Suppressor macrophage (primary cell): Measurements from ENCODE around the gene IRS1.

Experiments used
- DNase-seq, 4 experiments: peaks; one replicate each; pipeline ENCODE4 v3.0.0-alpha.2; 2020 to 2022

The IRS1 gene

DNA sequence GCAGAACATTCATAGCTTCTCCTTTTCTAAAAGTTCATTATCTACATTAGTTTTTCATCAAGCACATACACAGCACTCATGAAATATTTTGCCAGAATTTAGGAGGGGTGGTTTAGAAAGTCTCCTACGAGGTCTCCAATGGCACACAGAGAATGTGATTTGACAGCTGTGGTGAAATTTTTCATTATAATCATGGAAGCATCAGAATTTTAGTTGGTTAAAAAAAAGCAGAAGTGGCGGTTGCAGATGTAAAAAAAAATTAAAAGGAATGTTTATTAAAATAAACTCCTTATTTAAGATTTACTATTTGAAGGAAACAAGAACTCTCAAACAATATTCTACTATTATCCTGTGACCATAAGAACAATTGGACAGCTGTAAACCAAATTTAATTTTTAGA lies 25.4 kb upstream of the IRS1 start:
- no peak for DNase-seq

DNA sequence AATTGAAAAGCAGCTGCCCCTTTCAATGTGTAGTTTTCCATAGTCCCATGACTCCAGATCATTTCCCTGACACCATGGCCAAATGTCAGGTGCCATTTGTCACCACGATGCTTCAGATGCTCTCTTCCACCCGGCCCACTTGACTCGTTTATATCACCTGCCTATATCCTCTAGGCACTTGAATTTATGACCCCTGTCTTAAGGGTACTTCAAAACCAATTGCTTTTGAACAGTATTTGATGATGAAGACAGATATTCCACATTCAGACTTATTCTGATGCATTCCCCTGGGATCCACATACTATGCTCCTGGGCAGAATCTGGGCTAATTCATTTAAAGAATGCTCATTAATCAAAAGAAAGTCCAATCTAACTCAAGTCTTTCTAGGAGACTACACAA lies 19.3 kb upstream of the IRS1 start:
- no peak for DNase-seq

DNA sequence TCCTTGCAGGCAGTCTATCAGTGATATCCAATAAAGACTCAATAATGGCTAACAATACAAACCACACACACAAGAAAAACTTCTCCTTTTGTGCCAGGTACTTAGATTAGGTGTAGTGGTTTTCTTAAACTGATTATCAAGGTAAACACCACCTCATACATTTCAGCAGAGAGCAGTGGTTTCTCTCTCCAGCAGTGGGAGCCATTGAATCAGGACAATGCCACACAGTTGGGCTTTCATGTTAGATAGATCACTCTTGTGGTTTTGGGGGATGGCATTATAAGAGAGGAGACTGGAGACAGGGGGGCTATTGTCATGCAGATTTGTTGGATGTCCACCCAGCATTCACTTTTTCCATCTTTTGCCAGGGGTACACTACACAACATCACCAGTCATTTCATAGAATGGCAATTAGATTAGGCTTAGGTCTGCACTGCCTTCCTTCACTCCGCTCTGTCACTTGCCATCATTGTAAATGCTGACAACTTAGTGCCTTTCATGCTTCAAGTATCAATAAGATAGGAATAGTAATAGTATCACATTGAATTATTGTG lies 13.6 kb upstream of the IRS1 start:
- no peak for DNase-seq

DNA sequence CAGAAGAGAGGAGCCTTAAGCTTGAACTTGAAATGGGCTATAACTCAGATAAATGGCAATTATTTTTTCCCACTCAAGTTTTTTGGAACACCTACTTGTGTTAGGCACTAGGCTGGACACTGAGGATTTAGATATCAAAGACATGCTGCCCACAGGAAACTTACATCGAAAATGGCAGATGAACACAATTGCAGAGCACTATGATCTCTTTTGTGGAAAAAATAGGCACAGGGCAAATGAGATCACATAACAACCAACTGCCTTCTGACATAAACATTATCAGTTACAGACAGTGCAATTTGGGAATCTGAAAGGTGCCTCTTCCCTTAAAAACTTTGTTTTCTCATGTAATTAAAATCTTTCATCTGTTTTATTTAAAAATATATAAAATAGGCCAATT lies 3.8 kb upstream of the IRS1 start:
- no peak for DNase-seq

DNA sequence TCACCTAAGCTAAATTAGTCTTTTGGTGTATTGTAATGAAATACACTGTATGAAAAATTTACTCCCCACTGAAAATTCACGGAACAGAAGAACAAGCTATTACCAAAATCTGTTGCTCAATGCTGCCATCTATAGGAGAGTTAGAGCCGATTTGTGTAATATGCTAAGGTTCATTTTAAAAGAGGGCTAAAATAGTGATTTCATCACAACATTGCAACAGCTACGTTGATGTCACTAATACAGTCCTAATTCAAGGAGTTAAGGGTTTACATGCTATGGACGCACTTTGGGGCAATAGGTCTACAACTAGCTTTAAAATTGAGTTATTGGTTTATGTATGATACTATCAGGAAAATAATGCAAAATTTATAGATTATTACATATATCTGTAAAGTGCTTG lies 3.0 kb upstream of the IRS1 start:
- DNase-seq, result peak; percentile 50 to 92 (median 80)

DNA sequence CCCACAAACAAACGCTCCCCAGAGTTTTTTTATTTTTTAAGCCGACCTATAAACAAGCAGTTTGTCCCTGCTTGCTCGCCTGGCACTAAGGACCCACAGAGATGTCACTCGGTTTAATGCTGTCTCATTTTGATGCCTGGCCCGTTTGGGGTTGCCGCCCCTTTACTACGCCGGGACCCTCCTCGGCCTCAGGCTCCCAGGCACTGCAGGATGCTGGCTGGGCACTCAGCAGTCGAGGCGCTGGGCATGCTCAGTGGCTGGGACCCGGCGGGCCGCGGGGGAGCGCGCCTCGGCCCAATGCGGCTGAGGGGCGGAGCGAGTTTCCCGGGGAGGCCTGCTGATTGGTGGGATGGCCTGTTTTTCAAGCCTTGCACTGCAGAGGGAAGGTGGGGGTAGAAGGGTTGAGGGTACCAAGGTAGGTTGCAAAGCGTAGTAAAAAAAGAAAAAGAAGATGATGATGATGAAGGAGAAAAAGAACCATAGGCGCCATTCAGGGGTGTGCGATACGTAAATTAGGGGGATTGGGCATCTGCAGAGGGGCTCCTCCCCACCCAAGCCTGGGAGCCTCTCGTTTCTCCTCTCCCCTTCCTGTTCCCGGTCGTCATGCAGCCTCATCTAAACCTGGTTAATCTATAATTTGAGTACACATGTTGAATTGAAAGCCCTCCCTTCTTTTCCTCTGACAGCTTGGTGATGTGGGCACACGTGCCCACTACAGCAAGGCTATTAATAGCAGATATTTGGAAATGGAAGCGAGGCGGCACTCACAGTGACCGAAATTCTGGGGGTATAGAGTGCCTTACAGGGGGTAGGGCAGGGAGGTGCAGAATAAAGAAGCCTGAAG lies 1.5 kb upstream of the IRS1 start:
- DNase-seq, result peak; percentile 7 to 55 (median 26)

DNA sequence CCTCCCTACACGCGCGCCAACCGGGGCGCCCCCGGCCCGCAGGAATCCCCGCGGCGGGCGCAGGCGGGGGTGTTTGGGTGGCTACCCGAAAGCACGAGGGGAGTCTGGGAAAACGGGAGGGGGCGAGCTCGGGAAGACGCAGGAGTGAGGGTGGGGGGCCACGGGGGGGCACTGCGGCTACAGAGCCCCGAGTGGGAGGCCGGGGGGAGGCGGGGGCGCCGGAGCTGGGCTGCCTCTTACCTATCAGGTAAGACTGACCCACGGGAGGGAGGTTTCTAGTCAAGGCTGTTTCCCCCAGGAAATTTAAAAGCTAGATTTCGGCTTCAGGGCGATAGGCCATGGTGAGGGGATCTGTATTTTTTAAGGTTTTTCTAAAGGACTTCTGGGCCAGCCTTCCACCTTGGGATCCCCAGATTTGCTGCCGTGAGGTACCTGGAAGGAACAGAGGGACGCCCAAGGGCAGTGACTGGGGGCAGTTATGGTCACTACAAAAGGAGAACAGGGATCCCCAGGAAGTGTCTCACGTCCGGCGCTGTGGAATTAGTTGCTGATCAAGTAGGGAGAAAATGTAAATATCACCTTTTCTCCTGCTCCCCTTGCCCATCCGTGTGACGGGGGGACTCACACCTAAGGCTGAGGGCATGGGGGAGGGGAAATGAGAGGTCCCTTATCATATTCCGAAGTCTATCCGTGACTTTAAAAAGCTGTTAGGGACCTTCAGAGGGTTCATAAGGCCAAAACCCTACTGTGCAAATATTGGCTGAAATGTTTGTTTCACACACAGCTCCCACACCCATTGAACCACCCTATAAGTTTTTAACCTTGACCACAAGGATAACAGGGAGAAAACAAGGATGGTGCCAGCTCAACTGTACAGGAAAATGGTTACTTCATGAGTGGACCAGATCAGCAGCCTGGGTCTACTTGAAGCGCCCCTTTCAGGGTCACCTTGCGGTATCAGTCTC lies 638 bp upstream of the IRS1 start:
- peak in 1 of 4 experiments; percentile 27 for DNase-seq

DNA sequence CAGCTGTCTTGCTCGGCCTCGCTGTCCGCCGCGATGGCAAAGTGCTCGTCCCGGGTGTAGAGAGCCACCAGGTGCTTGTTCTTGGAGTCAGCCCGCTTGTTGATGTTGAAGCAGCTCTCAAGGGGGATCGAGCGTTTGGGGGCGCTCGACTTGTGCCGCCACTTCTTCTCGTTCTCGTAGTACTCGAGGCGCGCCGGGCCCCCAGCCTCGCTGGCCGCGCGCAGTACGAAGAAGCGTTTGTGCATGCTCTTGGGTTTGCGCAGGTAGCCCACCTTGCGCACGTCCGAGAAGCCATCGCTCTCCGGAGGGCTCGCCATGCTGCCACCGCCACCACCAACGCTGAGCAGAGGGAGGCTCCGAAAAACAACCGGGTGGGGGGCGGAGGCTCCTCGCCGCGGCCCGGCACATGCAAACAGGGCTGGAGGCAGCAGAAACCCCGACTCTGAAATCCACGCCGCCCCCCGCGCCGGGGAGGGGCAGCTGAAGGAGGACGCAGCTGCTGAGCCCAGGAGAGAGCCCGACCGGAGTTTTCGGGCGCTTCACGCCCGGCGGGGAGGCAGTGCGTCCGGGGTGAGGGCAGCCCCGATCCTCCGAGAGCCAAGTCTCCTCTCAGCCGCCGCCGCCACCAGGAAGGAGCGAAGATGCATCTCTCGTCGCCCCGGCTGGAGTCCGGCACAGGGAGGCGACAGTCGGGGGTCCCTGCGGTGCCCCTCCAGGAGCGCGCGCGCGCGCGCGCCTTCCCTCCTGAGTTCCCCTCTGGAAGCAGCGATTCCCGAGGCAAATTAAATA lies 1.0 kb downstream of the IRS1 start:
- peak; percentile 2 to 46 (median 32) for DNase-seq

DNA sequence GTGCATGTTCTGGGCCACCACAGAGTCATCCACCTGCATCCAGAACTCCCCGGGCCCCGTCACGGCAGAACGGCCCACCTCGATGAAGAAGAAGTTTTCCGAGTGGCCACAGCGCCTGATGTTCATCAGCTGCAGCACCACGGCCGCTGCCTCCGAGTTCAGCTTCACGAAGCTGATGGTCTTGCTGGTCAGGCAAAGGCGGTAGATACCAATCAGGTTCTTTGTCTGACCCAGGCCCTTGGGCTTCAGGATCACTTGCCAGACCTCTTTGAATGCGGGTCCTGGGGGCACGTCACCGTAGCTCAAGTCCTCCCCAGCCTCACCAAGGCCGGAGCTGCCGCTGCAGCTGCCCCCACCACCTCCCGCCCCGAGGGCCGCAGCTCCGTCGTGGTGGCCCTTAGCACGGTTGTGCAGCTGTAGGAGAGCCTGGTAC lies 1.6 kb downstream of the IRS1 start:
- DNase-seq, result no peak

DNA sequence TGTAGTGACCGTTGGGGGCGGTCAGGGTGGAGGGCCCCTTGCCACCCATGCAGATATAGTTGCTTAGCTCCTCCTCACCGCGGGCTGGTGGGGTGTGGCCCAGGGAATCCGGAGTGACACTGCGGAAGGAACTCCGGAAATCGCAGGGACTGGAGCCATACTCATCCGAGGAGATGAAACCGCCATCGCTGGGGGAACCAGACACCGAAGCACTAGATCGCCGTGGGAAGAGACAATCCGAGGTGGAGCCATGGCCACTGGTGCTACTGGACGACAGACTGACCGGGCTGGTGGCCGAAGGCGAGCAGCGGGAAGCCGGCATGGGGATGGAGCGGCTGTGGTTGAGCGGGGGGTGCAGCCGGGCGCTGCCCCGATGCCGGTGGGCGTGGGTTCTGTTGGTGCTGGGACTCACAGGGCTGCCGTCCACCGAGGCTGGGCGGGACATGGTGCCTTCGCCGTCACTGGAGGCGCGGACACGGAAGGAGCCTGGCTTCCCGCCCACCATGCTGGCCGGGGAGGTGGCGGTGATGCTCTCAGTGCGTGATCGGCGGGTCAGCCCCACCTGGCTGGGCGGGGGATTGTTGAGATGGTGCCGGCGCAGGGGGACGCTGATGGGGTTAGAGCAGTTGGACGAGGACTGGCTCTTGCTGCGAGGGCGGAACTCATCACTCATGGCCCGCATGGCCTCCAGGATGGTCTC lies 2.2 kb downstream of the IRS1 start:
- no peak for DNase-seq

DNA sequence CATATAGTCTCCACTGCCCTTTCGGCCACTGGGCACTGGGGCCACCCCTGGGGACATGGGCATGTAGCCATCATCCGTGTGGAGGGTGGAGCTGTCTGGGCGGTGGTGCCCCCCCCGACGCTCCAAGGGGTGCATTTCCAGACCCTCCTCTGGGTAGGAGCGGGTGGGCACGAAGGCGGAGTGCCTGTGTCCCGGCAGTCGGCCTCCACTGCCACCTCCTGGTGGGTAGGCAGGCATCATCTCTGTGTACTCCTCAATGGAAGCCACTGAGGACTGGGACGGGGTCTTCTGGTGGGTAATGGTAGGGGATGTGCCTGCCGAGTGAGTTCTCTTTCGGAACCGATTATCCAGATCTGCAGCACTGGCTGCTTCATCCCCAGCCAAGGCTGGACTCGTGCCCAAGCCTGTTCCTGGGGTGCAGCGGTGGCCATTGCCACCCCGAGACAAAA lies 2.8 kb downstream of the IRS1 start:
- no peak for DNase-seq

DNA sequence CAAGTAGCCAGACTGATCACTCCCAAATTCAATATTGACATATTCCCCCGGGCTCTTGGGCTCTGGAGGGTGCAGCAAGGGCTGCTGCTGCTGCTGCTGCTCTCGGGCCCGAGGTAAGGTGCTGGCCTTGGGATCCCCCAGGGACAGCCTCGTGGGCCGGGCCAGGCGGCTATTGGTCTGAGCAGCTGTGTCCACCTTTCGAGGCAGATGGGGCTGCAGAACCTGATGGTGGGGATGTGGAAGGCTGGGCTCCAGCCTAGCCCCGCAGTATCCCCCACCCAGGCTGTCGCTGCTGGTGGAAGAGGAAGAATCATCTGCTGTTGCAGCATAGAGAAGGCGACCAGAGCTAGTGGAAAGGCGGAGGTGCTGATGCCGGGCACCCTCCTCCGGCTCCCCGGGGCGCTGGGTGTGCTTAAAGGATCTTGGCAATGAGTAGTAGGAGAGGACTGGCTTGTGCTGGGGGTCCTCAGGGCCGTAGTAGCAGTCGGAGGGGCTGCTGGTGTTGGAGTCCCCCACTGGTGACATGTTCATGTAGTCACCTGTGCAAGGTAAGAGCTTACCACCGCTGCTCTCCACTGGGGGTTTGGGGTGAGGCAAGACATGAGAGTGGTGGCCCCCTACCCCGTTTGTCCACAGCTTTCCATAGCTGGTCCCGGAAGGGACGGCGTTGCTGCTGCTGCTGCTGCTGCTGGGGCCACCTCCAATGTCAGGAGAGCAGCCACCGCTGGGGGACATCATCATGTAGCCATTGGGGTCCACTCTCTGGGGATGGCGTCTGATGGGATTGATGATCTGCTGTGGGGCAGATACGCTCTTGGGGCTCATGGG lies 3.4 kb downstream of the IRS1 start:
- no peak for DNase-seq

DNA sequence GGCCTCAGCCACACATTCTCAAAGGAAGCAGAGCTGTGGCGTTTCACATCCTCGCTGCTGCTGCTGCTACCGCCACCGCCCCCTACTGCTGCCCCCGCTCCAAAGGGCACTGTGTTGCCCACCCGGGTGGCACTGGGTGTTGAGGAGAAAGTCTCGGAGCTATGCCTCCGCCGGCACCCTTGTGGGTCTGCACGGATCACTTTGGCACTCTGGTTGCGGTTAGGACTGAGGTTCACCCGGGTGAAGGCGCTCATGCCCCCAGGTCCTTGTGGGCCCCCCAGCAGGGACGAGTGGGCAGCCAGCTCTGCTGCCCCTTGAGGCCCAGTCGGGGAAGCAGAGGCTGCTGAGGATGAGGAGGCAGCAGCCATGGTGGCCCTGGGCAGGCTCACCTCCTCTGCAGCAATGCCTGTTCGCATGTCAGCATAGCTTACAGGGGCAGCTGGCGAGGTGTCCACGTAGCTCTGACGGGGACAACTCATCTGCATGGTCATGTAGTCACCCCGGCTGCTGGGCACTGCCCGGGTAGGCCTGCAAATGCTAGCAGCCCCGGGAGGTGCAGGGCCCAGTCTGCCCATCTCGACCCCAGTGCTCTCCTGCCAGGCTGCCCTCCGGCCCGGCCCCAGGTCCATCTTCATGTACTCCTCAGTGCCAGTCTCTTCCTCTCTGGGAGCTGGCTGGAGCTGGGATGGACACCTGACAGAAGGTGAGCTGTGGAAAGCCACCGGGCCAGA lies 4.2 kb downstream of the IRS1 start:
- DNase-seq, result no peak

DNA sequence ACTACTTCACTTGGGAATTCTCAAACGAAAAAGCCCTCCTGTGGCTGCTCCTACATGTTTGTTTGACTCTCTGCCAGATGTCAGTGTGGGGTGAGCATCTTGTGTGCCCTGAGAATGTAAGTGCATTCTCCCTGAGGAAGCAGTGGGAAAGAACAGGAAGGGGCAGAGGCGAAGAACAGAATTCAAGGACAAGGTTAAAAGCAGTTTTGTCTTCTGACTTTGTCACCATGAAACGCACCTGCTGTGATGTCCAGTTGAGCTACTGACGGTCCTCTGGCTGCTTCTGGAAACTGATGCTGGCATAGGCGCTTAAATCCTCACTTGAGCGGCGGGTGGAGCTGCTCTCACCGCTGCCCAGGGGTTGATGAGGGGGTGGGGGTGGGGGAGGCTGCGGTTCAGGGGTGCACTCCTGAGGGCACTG lies 4.9 kb downstream of the IRS1 start:
- no peak for DNase-seq

DNA sequence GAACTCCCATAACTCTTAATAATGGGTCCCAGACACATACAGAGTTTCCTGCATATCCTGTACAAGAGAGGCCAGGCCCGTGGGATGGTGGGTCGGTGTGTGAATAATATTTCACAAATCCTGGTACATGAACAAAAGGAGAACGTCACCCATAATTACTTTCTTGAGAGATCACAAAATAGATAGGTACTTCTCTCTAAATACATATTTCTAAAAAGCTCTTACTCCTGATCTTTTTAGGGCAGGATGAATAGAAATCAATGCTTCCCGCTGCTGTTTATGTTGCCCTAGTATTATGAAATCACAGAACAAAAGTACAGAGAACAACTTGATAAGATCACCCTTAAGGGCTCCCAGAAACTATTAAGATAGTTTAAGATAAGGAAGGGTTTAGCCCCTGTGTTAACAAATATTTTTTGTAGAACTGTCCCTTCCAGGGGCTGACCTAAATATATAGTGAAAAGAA lies 5.4 kb downstream of the IRS1 start:
- DNase-seq, result no peak

DNA sequence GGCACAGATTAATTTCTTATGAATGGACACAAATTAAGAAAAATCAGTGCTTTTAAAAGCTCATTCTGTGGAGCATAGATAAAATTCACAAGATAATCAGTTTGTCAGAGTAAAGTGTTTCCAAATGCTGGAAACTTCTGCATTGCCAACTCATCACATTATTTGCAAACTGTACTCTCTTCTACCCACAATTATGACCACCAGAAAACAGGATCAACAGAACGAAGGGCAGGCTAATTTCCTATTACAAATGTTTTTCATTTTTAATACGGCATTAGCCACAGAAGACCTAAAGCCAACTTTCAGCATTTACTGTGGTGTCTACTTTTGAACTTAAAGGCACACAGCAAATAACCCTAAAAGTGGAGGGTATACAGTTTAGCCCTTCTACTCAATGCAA lies 6.0 kb downstream of the IRS1 start:
- no peak for DNase-seq

DNA sequence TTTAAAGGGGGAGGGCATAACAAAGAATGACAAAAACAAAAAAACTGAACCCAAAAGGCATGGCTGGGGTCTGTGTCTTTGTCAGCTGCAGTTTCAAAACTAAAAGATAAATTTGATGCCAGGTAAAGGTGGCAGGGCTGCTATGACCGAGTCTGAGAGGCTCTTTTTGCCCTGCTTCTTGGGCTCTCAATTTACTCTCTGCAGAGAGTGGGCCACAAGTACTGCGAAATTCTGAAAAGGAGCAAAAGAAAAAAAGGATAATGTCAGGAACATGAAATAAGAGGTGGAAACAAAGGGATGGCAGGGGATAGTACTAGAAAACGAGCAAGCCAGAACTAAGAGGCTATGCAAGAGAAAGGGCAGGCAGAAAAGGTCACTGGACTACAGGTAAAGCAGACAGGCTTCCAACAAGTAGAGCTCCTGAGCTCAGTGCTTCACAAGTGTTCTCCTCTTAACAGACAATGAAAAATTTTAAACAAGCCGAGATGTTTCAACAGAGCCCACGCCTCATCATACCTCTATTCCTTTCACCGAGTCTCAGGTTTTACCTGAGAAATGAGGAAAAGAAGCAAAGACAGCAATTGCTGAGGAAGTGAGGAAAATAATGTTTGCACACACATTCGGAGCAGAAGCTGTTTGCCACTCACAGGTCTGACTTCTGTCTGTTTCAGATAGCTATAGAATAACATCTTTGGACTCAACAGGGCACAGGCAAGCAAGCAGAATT lies 7.3 kb downstream of the IRS1 start:
- no peak for DNase-seq

DNA sequence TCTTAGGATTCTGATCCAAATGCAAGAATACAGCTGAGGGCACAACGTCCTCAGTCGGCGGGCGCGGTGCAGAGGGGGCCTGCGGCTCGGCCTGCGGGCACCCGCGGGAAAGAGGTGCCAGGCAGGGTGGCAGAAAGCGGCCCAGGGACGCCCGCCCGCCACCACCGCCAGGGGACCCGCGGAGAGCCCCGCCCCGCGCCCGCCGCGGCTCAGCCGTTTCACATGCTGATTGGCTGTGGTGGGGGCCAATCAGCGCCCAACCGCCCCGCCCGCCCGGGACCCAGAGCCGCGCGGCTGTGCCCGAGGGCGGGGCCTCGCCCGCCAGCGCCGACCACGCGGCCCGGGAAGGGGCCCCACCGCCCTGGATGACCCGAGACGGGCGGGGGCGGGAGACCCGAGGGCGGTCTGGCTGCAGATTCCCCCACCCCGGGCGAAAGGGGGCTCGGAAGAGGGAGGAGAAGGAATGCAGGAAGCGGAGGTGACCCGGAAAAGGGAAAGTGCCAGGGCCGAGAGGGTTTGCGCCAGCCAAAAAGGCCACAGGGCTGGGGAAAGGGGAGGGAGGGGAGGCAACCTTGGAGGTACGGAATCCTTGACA lies 8.0 kb downstream of the IRS1 start:
- peak; percentile 90 to 97 (median 94) for DNase-seq

DNA sequence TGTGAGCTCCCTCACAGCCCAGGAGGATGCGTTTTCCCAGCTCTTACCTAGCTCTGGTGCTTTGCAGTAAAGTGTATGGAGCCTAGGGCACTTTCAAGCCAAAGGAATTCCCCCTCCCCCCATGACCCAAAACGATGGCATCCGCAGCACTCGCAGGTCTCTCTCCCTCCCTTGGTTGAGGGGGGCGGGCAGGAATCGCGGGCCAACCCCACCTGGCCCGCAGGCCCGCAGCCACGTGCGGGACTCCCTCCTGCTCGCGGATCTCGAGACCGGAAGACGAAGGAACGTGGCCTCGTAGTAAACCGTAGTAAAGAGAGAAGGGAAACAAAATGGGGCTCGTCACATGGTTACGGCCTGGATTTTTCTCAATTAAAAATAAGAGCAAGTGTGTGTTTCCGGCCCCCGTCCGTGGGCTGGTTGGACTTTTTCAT lies 8.5 kb downstream of the IRS1 start:
- DNase-seq, result peak in 3 of 4 experiments; percentile 69 to 72 (median 69)
